H1 (cell line): ENCODE results near the gene RFX1. TPM values are rescaled to one million over a fixed set of nuclear protein-coding genes. Genes with fewer than 3 reads are reported as not detected.
A peak's percentile ranks its signal among the peaks of the same experiment; 100 is the strongest.

Experiments
- CTCF ChIA-PET: fragments of 300-600 bp; sonication (Branson Sonifier 250); formaldehyde crosslinking; loops from one replicate; lab custom pipeline; 2021; ENCODE audit not compliant: partially characterized antibody; lab: Charles Lee
- POLR2A ChIA-PET: fragments of 300-600 bp; sonication (Branson Sonifier 250); formaldehyde crosslinking; loops from one replicate; lab custom pipeline; 2021; ENCODE audit warnings: inconsistent platforms; ENCODE audit not compliant: partially characterized antibody; lab: Charles Lee
- DNase-seq, 2 experiments: peaks; one replicate each; pipeline versions ENCODE4 v3.0.0 to v3.0.0-alpha.2; 2010 to 2022; ENCODE audit warnings: low spot score in 2 of 2, low read depth in 1 of 2, mixed read lengths in 1 of 2
- FAIRE-seq: peaks from 2 replicates; lab custom pipeline; 2011; peaks lifted over from hg19 to GRCh38; lab: Jason Lieb, UNC
- H2AFZ ChIP-seq: 2 replicates; pipeline ENCODE4 v1.8.1; 2012; ENCODE audit warnings: low read length, inconsistent platforms
- H2AK5ac ChIP-seq: 2 replicates; pipeline ENCODE4 v1.6.1; 2013; ENCODE audit warnings: low read depth, low read length
- H2BK120ac ChIP-seq: replicated peaks from 2 replicates; pipeline ENCODE3; 2013; ENCODE audit warnings: low read depth, low read length, inconsistent platforms
- H2BK12ac ChIP-seq: 2 replicates; pipeline ENCODE4 v1.6.1; 2013; ENCODE audit warnings: low read depth, low read length
- H2BK15ac ChIP-seq: 2 replicates; pipeline ENCODE4 v1.6.1; 2013; ENCODE audit warnings: low read length
- H2BK20ac ChIP-seq: 2 replicates; pipeline ENCODE4 v1.6.1; 2013; ENCODE audit warnings: low read length
- H2BK5ac ChIP-seq: 2 replicates; pipeline ENCODE4 v1.6.1; 2013; ENCODE audit warnings: low read depth, low read length
- H3K14ac ChIP-seq: 2 replicates; pipeline ENCODE4 v1.6.1; 2013; ENCODE audit warnings: inconsistent platforms; ENCODE audit not compliant: insufficient read length
- H3K18ac ChIP-seq: 2 replicates; pipeline ENCODE4 v1.6.1; 2013; ENCODE audit warnings: low read length; ENCODE audit errors: extremely low read depth
- H3K23ac ChIP-seq: 2 replicates; pipeline ENCODE4 v1.6.1; 2013; ENCODE audit warnings: inconsistent platforms; ENCODE audit not compliant: insufficient read length
- H3K23me2 ChIP-seq: 2 replicates; pipeline ENCODE4 v1.6.1; 2013; ENCODE audit warnings: low read depth, low read length
- H3K27ac ChIP-seq: 2 replicates; pipeline ENCODE4 v1.6.1; 2011; ENCODE audit warnings: low read depth, low read length, inconsistent platforms
- H3K27me3 ChIP-seq, 4 experiments: replicated peaks in 1 of 4; 1 replicate in 1 of 4; 2 replicates in 3 of 4; pipeline versions ENCODE4 v1.6.1 to v1.8.1; 2011 to 2013; ENCODE audit warnings: low read length in 3 of 4, mild to moderate bottlenecking in 3 of 4, inconsistent platforms in 2 of 4, mixed read lengths in 2 of 4, moderate library complexity in 1 of 4; ENCODE audit not compliant: control insufficient read depth in 3 of 4, insufficient read depth in 3 of 4; ENCODE audit errors: extremely low read depth in 1 of 4
- H3K36me3 ChIP-seq, 4 experiments: 2 replicates each; pipeline versions ENCODE4 v1.6.1 to v1.8.1; 2011 to 2013; ENCODE audit warnings: mild to moderate bottlenecking in 4 of 4, low read length in 3 of 4, moderate library complexity in 2 of 4, control low read depth in 1 of 4, inconsistent platforms in 1 of 4; ENCODE audit not compliant: insufficient read depth in 4 of 4, control insufficient read depth in 2 of 4
- H3K4ac ChIP-seq: replicated peaks from 2 replicates; pipeline ENCODE3; 2013; ENCODE audit warnings: low read length, low read depth, mixed read lengths, inconsistent platforms; ENCODE audit not compliant: insufficient read length
- H3K4me1 ChIP-seq, 4 experiments: replicated peaks in 1 of 4; 1 replicate in 1 of 4; 2 replicates in 3 of 4; pipeline versions ENCODE4 v1.6.1 to v1.8.1; 2011 to 2013; ENCODE audit warnings: low read length in 3 of 4, inconsistent platforms in 2 of 4, mixed read lengths in 1 of 4; ENCODE audit not compliant: insufficient read depth in 4 of 4, control insufficient read depth in 3 of 4
- H3K4me2 ChIP-seq, 2 experiments: 2 replicates each; pipeline versions ENCODE4 v1.6.1 to v1.8.1; 2011 to 2013; ENCODE audit warnings: low read depth in 2 of 2, low read length in 2 of 2, control low read depth in 1 of 2, inconsistent platforms in 1 of 2, mild to moderate bottlenecking in 1 of 2; ENCODE audit not compliant: insufficient read depth in 1 of 2
- H3K4me3 ChIP-seq, 4 experiments: fragments of 200-600, 300-600 bp in 1 of 4; sonication (generic), shearing (Covaris generic), sonication (Bioruptor Twin) in 1 of 4; 2 replicates each; pipeline versions ENCODE4 v1.5.1 to v1.8.1; 2011 to 2016; ENCODE audit warnings: low read length in 4 of 4, low read depth in 3 of 4, control low read depth in 2 of 4, inconsistent platforms in 2 of 4, mild to moderate bottlenecking in 2 of 4, mixed read lengths in 1 of 4, moderate library complexity in 1 of 4; ENCODE audit not compliant: insufficient read depth in 2 of 4; ENCODE audit errors: extremely low read depth in 1 of 4
- H3K56ac ChIP-seq: replicated peaks from 2 replicates; pipeline ENCODE3; 2013; ENCODE audit warnings: low read depth, mild to moderate bottlenecking, mixed read lengths, low read length, inconsistent platforms; ENCODE audit not compliant: insufficient read length
- H3K79me1 ChIP-seq: 2 replicates; pipeline ENCODE4 v1.6.1; 2013; ENCODE audit warnings: low read depth, low read length, control low read depth
- H3K79me2 ChIP-seq, 2 experiments: 2 replicates each; pipeline versions ENCODE4 v1.6.1 to v1.8.1; 2012 to 2013; ENCODE audit warnings: low read length in 2 of 2, mild to moderate bottlenecking in 2 of 2, inconsistent platforms in 1 of 2; ENCODE audit not compliant: insufficient read depth in 2 of 2, control insufficient read depth in 1 of 2
- H3K9ac ChIP-seq, 4 experiments: replicated peaks in 1 of 4; 1 replicate in 1 of 4; 2 replicates in 3 of 4; pipeline versions ENCODE4 v1.6.1 to v1.8.1; 2011 to 2013; ENCODE audit warnings: low read depth in 3 of 4, low read length in 3 of 4, control low read depth in 2 of 4, mild to moderate bottlenecking in 2 of 4, moderate library complexity in 2 of 4, inconsistent platforms in 1 of 4; ENCODE audit errors: extremely low read depth in 1 of 4
- H3K9me3 ChIP-seq, 2 experiments: 2 replicates each; pipeline versions ENCODE4 v1.6.1 to v1.8.1; 2012 to 2013; ENCODE audit warnings: mild to moderate bottlenecking in 2 of 2, moderate library complexity in 2 of 2, control low read depth in 1 of 2, inconsistent platforms in 1 of 2, low read depth in 1 of 2, low read length in 1 of 2, mixed read lengths in 1 of 2; ENCODE audit not compliant: insufficient read depth in 2 of 2
- H4K20me1 ChIP-seq, 2 experiments: replicated peaks in 1 of 2; 2 replicates each; pipeline versions ENCODE3 to v1.8.1; 2011 to 2013; ENCODE audit warnings: inconsistent platforms in 2 of 2, low read length in 2 of 2, mild to moderate bottlenecking in 1 of 2; ENCODE audit not compliant: insufficient read depth in 2 of 2, control insufficient read depth in 1 of 2
- H4K5ac ChIP-seq: 2 replicates; pipeline ENCODE4 v1.6.1; 2013; ENCODE audit warnings: low read length, low read depth, mixed read lengths, inconsistent platforms; ENCODE audit not compliant: insufficient read length
- H4K8ac ChIP-seq: 2 replicates; pipeline ENCODE4 v1.8.0; 2013; ENCODE audit warnings: mild to moderate bottlenecking, moderate library complexity, low read length, inconsistent platforms; ENCODE audit not compliant: insufficient read depth; ENCODE audit errors: extremely low read depth
- H4K91ac ChIP-seq: replicated peaks from 2 replicates; pipeline ENCODE3; 2013; ENCODE audit warnings: low read length, mixed read lengths, inconsistent platforms; ENCODE audit not compliant: insufficient read length
- GTF2F1 ChIP-seq: IDR thresholded peaks from 2 replicates; pipeline ENCODE4 v1.6.1; 2012; ENCODE audit warnings: low read depth, low read length, improper control_type of control experiment, borderline replicate concordance
- RAD21 ChIP-seq, 2 experiments: IDR thresholded peaks in 1 of 2; conservative IDR thresholded peaks in 1 of 2; 2 replicates each; pipeline ENCODE4 v1.6.1; 2011; ENCODE audit warnings: low read depth in 2 of 2, low read length in 2 of 2, improper control_type of control experiment in 1 of 2, inconsistent platforms in 1 of 2, mild to moderate bottlenecking in 1 of 2, moderate library complexity in 1 of 2
- WGBS, 2 experiments: shearing (Covaris generic) in 1 of 2; methylation state at CpG; one replicate each; pipeline versions ENCODE4 v1.1.6 to v1.1.7; 2013 to 2015; ENCODE audit warnings: low lambda C conversion rate in 2 of 2, mixed read lengths in 2 of 2, inconsistent platforms in 1 of 2, low coverage in 1 of 2, missing lambda C conversion rate in 1 of 2; ENCODE audit not compliant: insufficient replicate concordance in 2 of 2, insufficient coverage in 1 of 2, insufficient read length in 1 of 2; ENCODE audit errors: extremely low coverage in 1 of 2, missing lambda C conversion rate in 1 of 2; 5-methylcytosine and 5-hydroxymethylcytosine counted together
- polyA plus RNA-seq, 7 experiments: library from polyadenylated mRNA; depleted of rRNA in 3 of 7; stranded (reverse) in 5 of 7; unstranded in 2 of 7; fragments of >200 nt in 5 of 7; fragments of 200-250 nt in 2 of 7; gene quantifications; 1 replicate in 5 of 7; 2 replicates in 1 of 7; 4 replicates in 1 of 7; pipeline versions ENCODE4 v1.2.1 to v1.2.3, GENCODE V29; 2011 to 2013; ENCODE audit warnings: missing spikeins in 2 of 7, mixed read lengths in 2 of 7
- total RNA-seq: library from RNA; stranded (reverse); fragmentation: NEBNext Ultra II Directional; extraction: Animal tissue kit (Norgen Biotek cat#: 25700); gene quantifications from 2 replicates; pipeline ENCODE4 v1.2.1, GENCODE V29; 2021
- TF ChIP-seq, protein P1 (sequence below), 3 experiments: IDR thresholded peaks; 1 replicate in 2 of 3; 2 replicates in 1 of 3; pipeline versions ENCODE4 v1.5.1 to v1.6.1; 2011; ENCODE audit warnings: low read length in 3 of 3, mild to moderate bottlenecking in 3 of 3, inconsistent platforms in 2 of 3, low read depth in 1 of 3, moderate library complexity in 1 of 3; ENCODE audit not compliant: insufficient read depth in 1 of 3; ENCODE audit errors: control extremely low read depth in 1 of 3

RFX1 gene
- total and polyA plus RNA-seq, 2 of the 8 experiments (the other 6 are each of a cell fraction or from before 2014, with no cell fraction given): 4.9 to 17.0 TPM

GRCh38 chr19:13959962-13960862 is 45.9 kb downstream of the RFX1 start:
- 91% methylated on average over 27 of the region's 27 CpGs; no CpG with 5 or more reads in 1 of the 2 experiments for WGBS, 2 experiments
- H3K4me2 ChIP-seq: no peak overlapping the region
- no peak overlapping the region for H3K23ac ChIP-seq
- DNase-seq: peak in 1 of 2 experiments; percentile 73
- no peak overlapping the region for H3K56ac ChIP-seq
- H4K20me1 ChIP-seq: peaks cover 0 to 10% of the 10 kb centered on the region in 2 experiments
- H3K4me1 ChIP-seq: peaks cover 0 to 9% (median 4%) of the 10 kb centered on the region in 4 experiments; a peak in 4 of 7 replicates
- H3K4ac ChIP-seq: no peak overlapping the region
- peaks cover 17 to 40% (median 39%) of the 10 kb centered on the region in 4 experiments for H3K36me3 ChIP-seq
- TF ChIP-seq GTF2F1: no peak
- peak; percentile 16 to 51; a peak in 3 of 4 replicates for TF ChIP-seq RAD21 (IDR thresholded peaks at IDR 0.05 in 1 of 2, conservative IDR thresholded peaks at IDR 0.05 in 1 of 2; ENCODE audit: low read depth in 2 of 2, low read length in 2 of 2)
- TF ChIP-seq, protein P1, sequence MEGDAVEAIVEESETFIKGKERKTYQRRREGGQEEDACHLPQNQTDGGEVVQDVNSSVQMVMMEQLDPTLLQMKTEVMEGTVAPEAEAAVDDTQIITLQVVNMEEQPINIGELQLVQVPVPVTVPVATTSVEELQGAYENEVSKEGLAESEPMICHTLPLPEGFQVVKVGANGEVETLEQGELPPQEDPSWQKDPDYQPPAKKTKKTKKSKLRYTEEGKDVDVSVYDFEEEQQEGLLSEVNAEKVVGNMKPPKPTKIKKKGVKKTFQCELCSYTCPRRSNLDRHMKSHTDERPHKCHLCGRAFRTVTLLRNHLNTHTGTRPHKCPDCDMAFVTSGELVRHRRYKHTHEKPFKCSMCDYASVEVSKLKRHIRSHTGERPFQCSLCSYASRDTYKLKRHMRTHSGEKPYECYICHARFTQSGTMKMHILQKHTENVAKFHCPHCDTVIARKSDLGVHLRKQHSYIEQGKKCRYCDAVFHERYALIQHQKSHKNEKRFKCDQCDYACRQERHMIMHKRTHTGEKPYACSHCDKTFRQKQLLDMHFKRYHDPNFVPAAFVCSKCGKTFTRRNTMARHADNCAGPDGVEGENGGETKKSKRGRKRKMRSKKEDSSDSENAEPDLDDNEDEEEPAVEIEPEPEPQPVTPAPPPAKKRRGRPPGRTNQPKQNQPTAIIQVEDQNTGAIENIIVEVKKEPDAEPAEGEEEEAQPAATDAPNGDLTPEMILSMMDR (IDR thresholded peaks at IDR 0.05; ENCODE audit: control extremely low read depth in 1 of 3, insufficient read depth in 1 of 3, low read depth in 1 of 3, low read length in 3 of 3): peak; percentile 44 to 68 (median 60)
- no peak overlapping the region for H3K14ac ChIP-seq
- H3K4me3 ChIP-seq: no peak overlapping the region
- no peak overlapping the region for H4K5ac ChIP-seq
- H2BK120ac ChIP-seq: no peak overlapping the region
- no peak for FAIRE-seq
- CTCF ChIA-PET: interaction anchor here (0.6 to 7.8 kb wide), 23 partner anchors 8 to 137 kb away, joined by 3 to 77 read pairs (median 4); partner anchors contain the start of genes IL27RA and PODNL1
- H3K27ac ChIP-seq: no peak overlapping the region; the same call in 1 of the 2 replicates
- no peak overlapping the region for H2BK15ac ChIP-seq
- H4K8ac ChIP-seq: no peak overlapping the region
- H2BK12ac ChIP-seq: no peak overlapping the region
- H2AFZ ChIP-seq: no peak overlapping the region
- no peak overlapping the region; the same call in 1 of the 2 replicates for H2AK5ac ChIP-seq
- H3K79me2 ChIP-seq: no peaks in the 10 kb centered on the region
- peak overlapping the region; percentile 2; the same call in 1 of the 2 replicates for H2BK5ac ChIP-seq
- H3K27me3 ChIP-seq: peaks cover 0 to 4% (median 0%) of the 10 kb centered on the region in 4 experiments; a peak in 2 of 7 replicates
- H2BK20ac ChIP-seq: no peak overlapping the region
- H3K9me3 ChIP-seq: no peaks in the 10 kb centered on the region
- POLR2A ChIA-PET: interaction anchor here (0.6 to 4.8 kb wide), 15 partner anchors 7 to 160 kb away, joined by 3 to 48 read pairs (median 4); partner anchors contain the start of genes DCAF15 and RFX1
- no peak overlapping the region for H4K91ac ChIP-seq
- no peak overlapping the region for H3K9ac ChIP-seq
- no peaks in the 10 kb centered on the region; the same call in 1 of the 2 replicates for H3K79me1 ChIP-seq
- peaks cover 13% of the 10 kb centered on the region; the same call in 1 of the 2 replicates for H3K23me2 ChIP-seq
- no peak overlapping the region for H3K18ac ChIP-seq
